GM23338 (cell line): Measurements from ENCODE around the gene R3HDM2. TPM values are rescaled to one million over a fixed set of nuclear protein-coding genes. Genes with fewer than 3 reads are reported as not detected.
A peak's percentile ranks its signal among the peaks of the same experiment; 100 is the strongest.

Source experiments
- ATAC-seq: fragments of 200-7000 bp; cut with Tn5 transposase; 3 replicates; pipeline ENCODE4 v1.9.1; 2020
- DNase-seq: peaks from one replicate; pipeline ENCODE4 v3.0.0-alpha.2; 2015; ENCODE audit warnings: low spot score
- H2AFZ ChIP-seq: fragments of 200-600 bp; sonication (generic); 2 replicates; pipeline ENCODE4 v1.8.0; 2016; ENCODE audit warnings: antibody characterized with exemption, mild to moderate bottlenecking, moderate library complexity
- H3F3A ChIP-seq: fragments of 200-600 bp; sonication (generic); replicated peaks from 2 replicates; pipeline ENCODE4 v1.8.0; 2017; ENCODE audit warnings: antibody characterized with exemption, mixed run types, low read depth
- H3K27ac ChIP-seq: fragments of 200-600 bp; sonication (generic); 2 replicates; pipeline ENCODE4 v1.6.1; 2016; ENCODE audit warnings: low read depth
- H3K27me3 ChIP-seq: fragments of 200-600 bp; sonication (generic); 2 replicates; pipeline ENCODE4 v1.8.0; 2016; ENCODE audit warnings: mild to moderate bottlenecking, mixed run types, moderate library complexity; ENCODE audit not compliant: insufficient read depth
- H3K36me3 ChIP-seq: fragments of 200-600 bp; sonication (generic); 2 replicates; pipeline ENCODE4 v1.8.0; 2016; ENCODE audit warnings: mild to moderate bottlenecking; ENCODE audit not compliant: insufficient read depth
- H3K4me1 ChIP-seq: fragments of 200-600 bp; sonication (generic); 2 replicates; pipeline ENCODE4 v1.8.0; 2016; ENCODE audit warnings: mild to moderate bottlenecking, moderate library complexity; ENCODE audit not compliant: insufficient read depth
- H3K4me2 ChIP-seq: fragments of 200-600 bp; sonication (generic); 2 replicates; pipeline ENCODE4 v1.7.1; 2017; ENCODE audit warnings: mixed run types
- H3K4me3 ChIP-seq: fragments of 200-600 bp; sonication (generic); 2 replicates; pipeline ENCODE4 v1.6.1; 2016; ENCODE audit warnings: mixed run types
- H3K79me2 ChIP-seq: fragments of 200-600 bp; sonication (generic); replicated peaks from 2 replicates; pipeline ENCODE4 v1.8.0; 2017; ENCODE audit warnings: mild to moderate bottlenecking; ENCODE audit not compliant: insufficient read depth
- H3K9me2 ChIP-seq: fragments of 200-600 bp; sonication (generic); 2 replicates; pipeline ENCODE4 v1.8.0; 2017; ENCODE audit not compliant: insufficient read depth
- H4K20me1 ChIP-seq: fragments of 200-600 bp; sonication (generic); replicated peaks from 2 replicates; pipeline ENCODE4 v1.8.0; 2017; ENCODE audit warnings: mild to moderate bottlenecking; ENCODE audit not compliant: insufficient read depth
- H3K27ac Mint-ChIP-seq: 2 replicates; pipeline ENCODE4 v1.8.0; 2020; ENCODE audit warnings: inconsistent platforms, mild to moderate bottlenecking, moderate library complexity, mixed read lengths
- H3K27me3 Mint-ChIP-seq: 3 replicates; pipeline ENCODE4 v1.8.0; 2022; ENCODE audit warnings: low read depth, mild to moderate bottlenecking, moderate library complexity, mixed read lengths, inconsistent platforms; ENCODE audit not compliant: insufficient read depth, poor library complexity
- H3K36me3 Mint-ChIP-seq: 3 replicates; pipeline ENCODE4 v1.8.0; 2021; ENCODE audit warnings: low read depth, mild to moderate bottlenecking, inconsistent platforms, moderate library complexity, mixed read lengths
- H3K4me1 Mint-ChIP-seq: 3 replicates; pipeline ENCODE4 v1.8.0; 2020; ENCODE audit warnings: mild to moderate bottlenecking, inconsistent platforms, mixed read lengths
- H3K4me3 Mint-ChIP-seq: 3 replicates; pipeline ENCODE4 v1.8.0; 2021; ENCODE audit warnings: moderate library complexity, mild to moderate bottlenecking, inconsistent platforms, mixed read lengths
- H3K9me3 Mint-ChIP-seq: 3 replicates; pipeline ENCODE4 v1.8.0; 2020; ENCODE audit warnings: moderate library complexity, mild to moderate bottlenecking, inconsistent platforms, mixed read lengths
- EZH2 ChIP-seq: fragments of 200-600 bp; sonication (generic); IDR thresholded peaks from one replicate; pipeline ENCODE4 v1.8.0; 2017; ENCODE audit warnings: antibody characterized with exemption, mild to moderate bottlenecking, low read depth; ENCODE audit not compliant: unreplicated experiment
- EZH2phosphoT487 ChIP-seq: fragments of 200-600 bp; sonication (generic); IDR thresholded peaks from one replicate; pipeline ENCODE4 v1.8.1; 2018; ENCODE audit warnings: antibody characterized with exemption; ENCODE audit not compliant: unreplicated experiment
- JUNB ChIP-seq: IDR thresholded peaks from one replicate; pipeline ENCODE4 v1.6.1; 2016; ENCODE audit warnings: antibody characterized with exemption; ENCODE audit not compliant: unreplicated experiment
- NANOG ChIP-seq: IDR thresholded peaks from 2 replicates; pipeline ENCODE4 v1.6.1; 2016; ENCODE audit warnings: antibody characterized with exemption, borderline replicate concordance
- STAT1 ChIP-seq: IDR thresholded peaks from one replicate; pipeline ENCODE4 v1.6.1; 2016; ENCODE audit warnings: antibody characterized with exemption; ENCODE audit not compliant: unreplicated experiment
- ZNF114 ChIP-seq: fragments of 250-450 bp; sonication (Bioruptor Pico); IDR thresholded peaks from 2 replicates; pipeline ENCODE4 v1.5.0; 2020; ENCODE audit warnings: mild to moderate bottlenecking, moderate library complexity
- ZNF331 ChIP-seq: fragments of 250-450 bp; sonication (Bioruptor Pico); IDR thresholded peaks from 2 replicates; pipeline ENCODE4 v1.5.0; 2020; ENCODE audit warnings: low read depth, mild to moderate bottlenecking, moderate library complexity
- polyA plus RNA-seq: library from polyadenylated mRNA; unstranded; fragments of >200 nt; fragmentation: Nextera tagmentation; extraction: Ambion mirVana; gene quantifications from 2 replicates; pipeline ENCODE4 v1.2.1, GENCODE V29; 2016
- total RNA-seq: library from RNA; depleted of rRNA; stranded (reverse); fragments of >200 nt; shearing (Covaris generic); gene quantifications from 2 replicates; pipeline ENCODE4 v1.2.3, GENCODE V29; 2014
- TF ChIP-seq, protein P1 (sequence below): IDR thresholded peaks from one replicate; pipeline ENCODE4 v1.6.1; 2018; ENCODE audit warnings: antibody characterized with exemption; ENCODE audit not compliant: unreplicated experiment
- TF ChIP-seq, protein P2 (sequence below), 2 experiments: fragments of 200-600 bp in 1 of 2; sonication (generic) in 1 of 2; conservative IDR thresholded peaks; 2 replicates each; pipeline versions ENCODE4 v1.5.1 to v1.6.1; 2016 to 2017; ENCODE audit warnings: antibody characterized with exemption in 2 of 2, low read depth in 2 of 2, mild to moderate bottlenecking in 2 of 2, moderate library complexity in 1 of 2

Gene R3HDM2
- total and polyA plus RNA-seq, 2 experiments from 2014 or later, result 9.6 to 19.6 TPM

DNA sequence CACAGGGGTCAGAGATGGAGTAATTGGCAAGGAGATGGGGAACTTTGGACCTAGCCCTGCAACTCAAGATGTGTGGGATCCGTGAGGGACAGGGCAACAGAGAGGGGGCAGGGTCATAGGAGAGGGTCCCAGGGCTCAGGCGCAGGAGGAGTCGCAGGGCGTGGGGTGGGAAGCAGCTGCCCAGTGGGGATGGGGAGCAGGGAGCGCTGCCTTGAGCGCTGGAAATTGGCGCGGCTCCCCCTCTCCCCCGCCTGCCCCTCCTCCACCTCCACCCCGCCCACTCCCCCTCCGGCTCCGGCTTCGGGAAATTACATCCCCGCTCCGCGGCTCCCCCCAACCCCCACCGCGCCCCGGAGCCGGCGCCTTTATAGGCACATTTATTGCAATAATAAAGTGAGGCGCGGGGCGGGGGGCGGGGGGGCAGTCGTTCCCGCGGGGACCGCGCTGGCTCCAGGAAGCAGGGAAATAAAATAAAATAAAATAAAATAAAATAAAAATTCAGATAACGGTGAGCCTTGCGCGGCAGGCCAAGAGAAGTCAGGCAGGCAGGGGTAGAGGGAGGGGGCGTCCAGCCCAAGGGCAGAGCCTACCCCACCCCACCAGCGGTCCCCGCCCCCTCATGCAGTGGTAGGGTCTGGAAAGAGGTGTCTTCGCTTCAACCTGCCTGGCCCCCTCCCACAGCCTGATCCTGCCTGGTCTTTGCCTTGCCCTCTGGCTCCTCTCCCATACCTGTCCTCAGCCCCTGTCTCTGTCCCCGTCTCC lies 210.7 kb downstream of the R3HDM2 start (continued):
- TF ChIP-seq, protein P1, sequence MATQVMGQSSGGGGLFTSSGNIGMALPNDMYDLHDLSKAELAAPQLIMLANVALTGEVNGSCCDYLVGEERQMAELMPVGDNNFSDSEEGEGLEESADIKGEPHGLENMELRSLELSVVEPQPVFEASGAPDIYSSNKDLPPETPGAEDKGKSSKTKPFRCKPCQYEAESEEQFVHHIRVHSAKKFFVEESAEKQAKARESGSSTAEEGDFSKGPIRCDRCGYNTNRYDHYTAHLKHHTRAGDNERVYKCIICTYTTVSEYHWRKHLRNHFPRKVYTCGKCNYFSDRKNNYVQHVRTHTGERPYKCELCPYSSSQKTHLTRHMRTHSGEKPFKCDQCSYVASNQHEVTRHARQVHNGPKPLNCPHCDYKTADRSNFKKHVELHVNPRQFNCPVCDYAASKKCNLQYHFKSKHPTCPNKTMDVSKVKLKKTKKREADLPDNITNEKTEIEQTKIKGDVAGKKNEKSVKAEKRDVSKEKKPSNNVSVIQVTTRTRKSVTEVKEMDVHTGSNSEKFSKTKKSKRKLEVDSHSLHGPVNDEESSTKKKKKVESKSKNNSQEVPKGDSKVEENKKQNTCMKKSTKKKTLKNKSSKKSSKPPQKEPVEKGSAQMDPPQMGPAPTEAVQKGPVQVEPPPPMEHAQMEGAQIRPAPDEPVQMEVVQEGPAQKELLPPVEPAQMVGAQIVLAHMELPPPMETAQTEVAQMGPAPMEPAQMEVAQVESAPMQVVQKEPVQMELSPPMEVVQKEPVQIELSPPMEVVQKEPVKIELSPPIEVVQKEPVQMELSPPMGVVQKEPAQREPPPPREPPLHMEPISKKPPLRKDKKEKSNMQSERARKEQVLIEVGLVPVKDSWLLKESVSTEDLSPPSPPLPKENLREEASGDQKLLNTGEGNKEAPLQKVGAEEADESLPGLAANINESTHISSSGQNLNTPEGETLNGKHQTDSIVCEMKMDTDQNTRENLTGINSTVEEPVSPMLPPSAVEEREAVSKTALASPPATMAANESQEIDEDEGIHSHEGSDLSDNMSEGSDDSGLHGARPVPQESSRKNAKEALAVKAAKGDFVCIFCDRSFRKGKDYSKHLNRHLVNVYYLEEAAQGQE, result no peak
- TF ChIP-seq JUNB, result no peak
- TF ChIP-seq EZH2, result no peak
- TF ChIP-seq NANOG, result no peak
- TF ChIP-seq ZNF114 (CRISPR knock-in tag), result no peak
- no peak for TF ChIP-seq STAT1
- TF ChIP-seq, protein P2, sequence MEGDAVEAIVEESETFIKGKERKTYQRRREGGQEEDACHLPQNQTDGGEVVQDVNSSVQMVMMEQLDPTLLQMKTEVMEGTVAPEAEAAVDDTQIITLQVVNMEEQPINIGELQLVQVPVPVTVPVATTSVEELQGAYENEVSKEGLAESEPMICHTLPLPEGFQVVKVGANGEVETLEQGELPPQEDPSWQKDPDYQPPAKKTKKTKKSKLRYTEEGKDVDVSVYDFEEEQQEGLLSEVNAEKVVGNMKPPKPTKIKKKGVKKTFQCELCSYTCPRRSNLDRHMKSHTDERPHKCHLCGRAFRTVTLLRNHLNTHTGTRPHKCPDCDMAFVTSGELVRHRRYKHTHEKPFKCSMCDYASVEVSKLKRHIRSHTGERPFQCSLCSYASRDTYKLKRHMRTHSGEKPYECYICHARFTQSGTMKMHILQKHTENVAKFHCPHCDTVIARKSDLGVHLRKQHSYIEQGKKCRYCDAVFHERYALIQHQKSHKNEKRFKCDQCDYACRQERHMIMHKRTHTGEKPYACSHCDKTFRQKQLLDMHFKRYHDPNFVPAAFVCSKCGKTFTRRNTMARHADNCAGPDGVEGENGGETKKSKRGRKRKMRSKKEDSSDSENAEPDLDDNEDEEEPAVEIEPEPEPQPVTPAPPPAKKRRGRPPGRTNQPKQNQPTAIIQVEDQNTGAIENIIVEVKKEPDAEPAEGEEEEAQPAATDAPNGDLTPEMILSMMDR (conservative IDR thresholded peaks at IDR 0.05; ENCODE audit: low read depth in 2 of 2), result no peak
- TF ChIP-seq ZNF331, result no peak

DNA sequence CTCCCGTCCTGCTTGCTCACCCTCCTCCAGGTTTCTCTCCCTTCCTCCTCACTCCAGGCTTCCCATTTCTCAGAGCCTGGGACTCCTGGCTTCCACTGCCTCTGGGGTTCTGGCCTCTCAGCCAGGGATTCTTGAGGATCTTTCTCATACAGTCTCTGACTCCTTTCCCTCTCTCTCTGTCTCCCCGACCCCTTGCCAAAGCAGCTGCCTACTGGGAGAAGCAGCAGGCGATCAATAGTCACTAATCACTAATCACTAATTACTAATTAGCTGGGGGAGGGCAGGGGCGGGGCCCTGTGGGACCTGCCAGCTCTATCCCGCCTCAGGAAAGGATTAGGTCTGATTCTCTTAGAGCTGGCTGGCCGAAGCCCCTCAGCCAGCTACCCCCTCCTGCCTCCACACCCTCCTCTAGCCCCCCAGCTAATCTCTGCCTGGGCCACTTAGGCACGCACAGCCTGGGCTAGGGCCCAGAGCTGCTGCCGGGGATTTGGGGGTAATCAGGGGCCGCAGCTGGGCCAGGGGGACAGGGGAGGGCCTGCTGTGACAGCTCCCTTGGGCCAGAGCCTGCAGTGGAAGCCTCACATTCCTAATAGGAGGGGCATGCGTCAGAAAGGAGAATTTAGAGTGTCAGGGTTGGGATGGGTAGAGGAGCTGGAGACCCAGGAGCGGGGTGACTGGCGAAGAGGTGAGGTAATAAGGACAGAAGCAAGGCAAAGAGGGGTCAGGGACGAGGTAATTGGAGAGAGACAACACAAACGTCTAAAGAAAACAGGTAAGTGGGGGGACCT lies 211.4 kb downstream of the R3HDM2 start:
- Histone ChIP-seq H2AFZ (no peak overlapping the region), H3K79me2 (no peaks in the 10 kb centered on the region), H3F3A (0 out of 2 replicates have a peak, but pooled peaks cover 27% of the 10 kb centered on the region), H3K36me3 (no peaks in the 10 kb centered on the region), H3K9me2 (no peaks in the 10 kb centered on the region), H3K4me2 (peak overlapping the region; percentile 76), H3K27ac (no peak overlapping the region), H3K4me3 (peak overlapping the region; percentile 43; the same call in 1 of the 2 replicates), H4K20me1 (peaks cover 7% of the 10 kb centered on the region; the same call in 1 of the 2 replicates), H3K4me1 (peaks cover 54% of the 10 kb centered on the region), H3K27me3 (peaks cover 99% of the 10 kb centered on the region)
- Mint-ChIP-seq H3K27ac (no peak overlapping the region), H3K36me3 (no peaks in the 10 kb centered on the region; the same call in 2 of the 3 replicates), H3K4me1 (peaks cover 67% of the 10 kb centered on the region), H3K9me3 (peaks cover 3% of the 10 kb centered on the region), H3K4me3 (peak overlapping the region; percentile 66), H3K27me3 (peaks cover 92% of the 10 kb centered on the region)
- DNase-seq (no peak), ATAC-seq (no peak)
- TF ChIP-seq, protein P2 (conservative IDR thresholded peaks at IDR 0.05; ENCODE audit: low read depth in 2 of 2), result no peak
- TF ChIP-seq EZH2phosphoT487, result no peak
- TF ChIP-seq EZH2, result peak; percentile 79
